Stimulated activated CD4-positive, alpha-beta T cell treated with anti-CD3 and anti-CD28 coated beads, TNF-alpha, amount 100 ng/mL, for 24 hours (primary cell): Measurements from ENCODE around the gene KCND2.
"Not testable (repeated sequence)": the region's sequence is repeated elsewhere in the genome, so short reads cannot be mapped to it uniquely, and the experiment has no call there.

Experiments
- DNase-seq, 3 experiments: peaks; one replicate each; pipeline ENCODE4 v3.0.0-alpha.2; 2020; ENCODE audit warnings: low read depth in 3 of 3

Gene KCND2

GRCh38 chr7:120272701-120273475 is at the start of gene KCND2:
Gene KCND2, plus strand, starts transcription at chr7:120273175.
- no peak for DNase-seq

GRCh38 chr7:120226188-120226587 is 46.8 kb upstream of the KCND2 start:
- DNase-seq = no peak

GRCh38 chr7:120227255-120227654 is 45.7 kb upstream of the KCND2 start:
- no peak for DNase-seq

GRCh38 chr7:120229084-120229483 is 43.9 kb upstream of the KCND2 start:
- DNase-seq = no peak

GRCh38 chr7:120233338-120233737 is 39.6 kb upstream of the KCND2 start:
- no peak for DNase-seq

- not testable (repeated sequence) for DNase-seq
Observed at GRCh38 chr7:120240350-120240749, 32.6 kb upstream of the KCND2 start.

GRCh38 chr7:120241973-120242372 is 31.0 kb upstream of the KCND2 start:
- DNase-seq = no peak

GRCh38 chr7:120254845-120255244 is 18.1 kb upstream of the KCND2 start:
- DNase-seq = no peak

GRCh38 chr7:120256344-120257070 is 16.5 kb upstream of the KCND2 start:
- DNase-seq = no peak

- no peak for DNase-seq
Observed at GRCh38 chr7:120259386-120259785, 13.6 kb upstream of the KCND2 start.

GRCh38 chr7:120260111-120260510 is 12.9 kb upstream of the KCND2 start:
- DNase-seq = no peak

- DNase-seq = no peak
Observed at GRCh38 chr7:120272261-120272660, 714 bp upstream of the KCND2 start.

- DNase-seq = no peak
Observed at GRCh38 chr7:120273476-120273975, 551 bp downstream of the KCND2 start.

- DNase-seq = no peak
Observed at GRCh38 chr7:120274482-120274881, 1.5 kb downstream of the KCND2 start.

GRCh38 chr7:120274899-120275298 is 1.9 kb downstream of the KCND2 start:
- DNase-seq = no peak

- no peak for DNase-seq
Observed at GRCh38 chr7:120276720-120277119, 3.7 kb downstream of the KCND2 start.

- DNase-seq = no peak
Observed at GRCh38 chr7:120278773-120279172, 5.8 kb downstream of the KCND2 start.

- no peak for DNase-seq
Observed at GRCh38 chr7:120280743-120281142, 7.8 kb downstream of the KCND2 start.

- DNase-seq = no peak
Observed at GRCh38 chr7:120293027-120293426, 20.1 kb downstream of the KCND2 start.

- DNase-seq = no peak
Observed at GRCh38 chr7:120302190-120302589, 29.2 kb downstream of the KCND2 start.

GRCh38 chr7:120303105-120303504 is 30.1 kb downstream of the KCND2 start:
- no peak for DNase-seq

GRCh38 chr7:120304674-120305073 is 31.7 kb downstream of the KCND2 start:
- DNase-seq = no peak

GRCh38 chr7:120307991-120308545 is 35.1 kb downstream of the KCND2 start:
- DNase-seq = no peak
